Inflammatory macrophage (primary cell): Measurements from ENCODE around the gene STK32C.

ENCODE experiments used
- DNase-seq, 2 donors: peaks; one replicate each; pipeline ENCODE4 v3.0.0-alpha.2; 2020 to 2022

The STK32C gene

DNA sequence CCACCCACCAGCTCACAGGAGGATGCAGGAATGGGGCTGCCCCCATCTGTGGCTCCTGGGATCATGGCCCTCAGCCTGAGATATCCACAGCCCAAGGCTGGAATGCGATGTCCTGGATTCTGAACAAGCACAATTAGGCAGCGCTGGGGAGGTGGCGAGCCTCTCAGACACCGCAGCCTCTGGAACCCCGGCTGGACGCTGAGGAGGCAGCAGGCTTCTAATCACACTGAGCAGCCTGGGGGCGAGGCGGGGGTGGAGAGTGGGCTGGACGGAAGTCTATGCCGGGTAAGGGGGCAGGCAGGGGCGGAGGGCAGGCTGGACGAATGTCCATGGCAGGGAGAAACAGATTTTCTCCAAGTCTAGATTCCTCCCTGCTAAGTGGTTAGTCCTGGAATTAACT, 64.6 kb downstream of the STK32C start:
- DNase-seq, result no peak

GRCh38 chr10:132242103-132242840, 65.5 kb downstream of the STK32C start:
- no peak for DNase-seq

DNA sequence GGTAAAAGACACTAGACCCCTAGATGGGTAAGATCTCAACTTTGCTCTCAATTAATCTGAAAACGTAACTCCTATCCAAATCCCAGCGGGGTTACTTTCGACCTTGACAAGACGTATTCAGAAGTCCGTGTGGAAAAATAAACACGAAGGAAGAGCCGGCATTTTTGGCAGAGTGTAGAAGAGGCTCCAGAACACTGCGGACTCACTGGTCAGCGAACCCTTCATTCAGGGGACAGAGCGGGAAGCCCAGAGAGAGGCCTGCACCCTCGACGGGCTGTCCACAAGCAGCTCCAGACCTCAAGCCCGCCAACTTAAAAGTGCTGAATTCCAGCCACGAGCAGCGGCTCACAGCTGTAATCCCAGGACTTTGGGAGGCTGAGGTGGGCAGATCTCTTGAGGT, 66.3 kb downstream of the STK32C start:
- no peak for DNase-seq

DNA sequence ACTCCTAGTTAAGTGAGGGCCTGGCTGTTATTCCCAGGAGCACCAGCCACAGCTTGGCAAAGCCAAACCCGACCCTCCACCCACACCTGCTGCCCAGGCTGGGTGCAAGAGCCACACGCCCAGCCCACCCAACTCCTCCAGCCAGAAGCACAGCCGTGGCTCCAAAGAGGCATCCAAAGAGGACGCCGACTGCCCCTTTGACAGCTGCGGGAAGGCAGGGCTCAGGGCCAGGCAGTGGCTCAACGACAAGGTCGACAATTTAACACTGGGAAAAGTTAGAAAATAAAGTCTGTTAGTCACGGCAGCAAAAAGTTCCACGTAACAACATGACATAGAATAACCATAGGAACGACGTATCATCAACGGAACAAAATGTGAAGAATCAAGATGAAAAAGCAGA, 66.7 kb downstream of the STK32C start:
- no peak for DNase-seq

DNA sequence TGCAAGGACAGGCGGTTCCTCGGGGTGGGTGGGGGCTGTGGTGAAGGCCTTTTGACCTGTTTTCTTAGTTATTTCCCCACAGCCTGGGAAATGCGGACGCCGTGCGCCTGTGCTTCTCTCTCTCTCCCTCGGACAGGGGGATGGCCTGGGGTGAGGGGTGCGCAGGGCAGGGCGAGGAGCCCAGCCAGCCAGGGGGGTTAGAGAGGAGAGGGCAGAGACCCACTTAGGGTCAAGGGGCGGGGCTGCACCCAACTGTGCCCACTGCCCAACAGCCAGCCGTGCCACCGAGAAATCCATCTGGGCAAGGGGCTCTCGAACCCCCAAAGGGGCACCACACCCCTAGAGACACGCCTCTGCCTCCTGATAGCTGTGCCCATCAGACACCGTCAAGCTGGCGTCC, 67.2 kb downstream of the STK32C start:
- DNase-seq, result no peak

DNA sequence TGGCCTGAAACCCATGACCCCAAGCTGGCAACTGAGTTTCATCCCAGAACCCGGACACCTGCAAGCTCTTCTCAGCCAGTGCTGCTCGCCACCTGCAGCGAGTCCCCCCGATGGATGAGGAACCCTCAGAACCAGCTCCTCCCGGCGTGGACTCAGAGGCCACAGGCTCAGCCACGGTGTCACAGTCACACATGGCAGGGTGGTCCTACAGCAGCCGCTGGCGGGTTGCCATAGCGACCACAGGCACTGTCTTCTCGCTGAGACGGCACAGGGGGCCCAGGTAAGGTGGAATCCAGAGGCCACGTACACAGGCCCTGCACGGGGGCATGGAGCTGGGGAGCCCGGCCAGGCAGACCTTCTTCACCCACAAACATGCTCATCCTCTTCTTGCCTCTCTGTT, 67.6 kb downstream of the STK32C start:
- no peak for DNase-seq

- DNase-seq, result no peak
These were observed 68.4 kb downstream of the STK32C start for GRCh38 chr10:132239126-132240031.

DNA sequence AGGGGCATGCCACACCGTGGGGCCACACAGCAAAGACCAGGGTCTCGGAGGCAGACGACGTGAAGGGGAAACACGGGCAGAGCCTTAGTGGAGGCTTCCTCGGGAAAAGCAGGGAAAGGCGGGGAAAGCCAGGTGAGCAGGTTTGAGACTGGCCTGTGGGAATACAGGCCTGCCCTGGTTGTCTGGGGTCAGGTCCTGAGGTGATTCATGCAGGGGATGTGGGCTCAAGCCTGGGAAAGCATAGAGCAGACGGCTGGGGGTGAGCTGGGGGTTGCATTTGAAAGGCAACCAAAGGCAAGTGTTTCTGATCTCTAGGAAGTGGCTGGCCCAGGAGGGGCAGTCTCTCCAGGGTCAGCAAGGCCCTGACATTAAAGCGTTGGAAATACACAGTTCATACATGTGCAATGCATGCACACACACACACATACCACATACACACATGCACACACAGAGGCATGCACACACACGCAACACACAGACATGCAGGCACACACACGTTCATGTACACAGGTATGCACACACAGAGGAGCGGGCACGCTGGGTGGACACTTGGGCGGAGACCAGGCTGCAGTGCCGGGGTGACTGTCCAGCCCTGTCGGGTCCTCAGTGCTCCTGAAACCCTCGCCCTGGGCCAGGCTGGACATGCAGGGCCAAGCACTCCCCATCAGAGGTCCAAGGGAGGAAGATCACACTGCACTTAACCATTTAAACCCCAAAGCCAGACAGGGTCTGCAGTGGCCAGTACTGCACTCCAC, 69.2 kb downstream of the STK32C start:
- DNase-seq, result no peak

- peak in 1 of 2 donors; percentile 19 for DNase-seq
These were observed 69.9 kb downstream of the STK32C start for GRCh38 chr10:132237871-132238270.

DNA sequence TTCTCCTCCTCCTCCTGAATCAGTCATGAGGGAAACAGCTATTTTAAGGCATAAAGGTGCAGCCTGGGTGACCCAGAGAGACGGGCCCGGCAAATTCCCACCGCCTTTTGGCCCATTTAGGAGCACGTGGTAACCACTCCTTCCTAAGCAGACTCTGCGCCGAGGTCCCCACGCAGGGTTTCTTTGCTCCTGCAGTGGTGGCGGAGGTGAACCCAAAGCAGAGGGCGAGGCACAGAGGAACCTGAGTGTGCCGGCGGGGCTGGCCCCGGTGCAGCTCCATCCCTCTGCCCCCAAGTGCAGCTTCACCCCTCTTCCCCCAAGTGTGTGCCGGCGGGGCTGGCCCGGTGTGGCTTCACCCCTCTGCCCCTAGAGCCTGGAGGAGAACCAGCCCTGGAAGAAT, 70.4 kb downstream of the STK32C start:
- DNase-seq, result no peak

DNA sequence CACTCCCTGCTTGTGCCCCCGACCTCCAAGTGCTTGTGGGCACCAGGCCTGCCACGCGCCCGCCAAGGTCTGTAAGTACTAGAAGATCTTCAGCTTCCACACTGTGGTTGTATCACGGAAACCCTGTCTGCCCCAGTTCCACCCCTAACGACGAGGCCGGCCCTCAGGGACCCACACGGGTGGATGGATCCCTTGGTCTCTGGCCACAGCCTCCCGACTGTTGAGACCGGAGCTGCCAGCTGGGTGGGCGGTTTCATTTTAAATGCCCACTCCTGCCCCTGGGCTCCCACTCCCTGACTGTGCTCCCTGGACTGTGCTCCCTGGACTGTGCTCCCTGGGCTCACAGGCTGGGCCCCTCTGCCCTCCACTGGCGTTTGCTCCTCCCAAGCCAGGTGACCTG, 70.9 kb downstream of the STK32C start:
- no peak for DNase-seq

DNA sequence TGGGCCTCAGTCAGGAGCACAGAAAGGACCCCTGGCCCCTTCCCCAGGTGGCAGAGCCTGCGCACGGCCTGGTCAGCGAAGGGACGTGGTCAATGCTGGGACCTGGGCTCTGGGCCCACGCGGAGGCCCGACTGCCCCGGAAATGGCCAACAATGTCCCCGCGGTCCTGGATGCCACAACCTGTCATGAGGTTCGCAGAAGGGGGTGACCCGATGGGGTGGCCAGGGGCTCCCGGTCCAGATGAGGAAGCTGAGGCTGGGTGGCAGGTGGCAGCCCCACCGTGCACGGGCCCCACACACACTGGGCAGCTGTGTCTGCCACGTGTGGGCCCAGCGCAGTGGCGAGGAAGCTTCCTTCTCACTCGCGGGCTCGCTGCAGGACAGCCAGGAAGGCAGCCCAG, 71.6 kb downstream of the STK32C start:
- no peak for DNase-seq

DNA sequence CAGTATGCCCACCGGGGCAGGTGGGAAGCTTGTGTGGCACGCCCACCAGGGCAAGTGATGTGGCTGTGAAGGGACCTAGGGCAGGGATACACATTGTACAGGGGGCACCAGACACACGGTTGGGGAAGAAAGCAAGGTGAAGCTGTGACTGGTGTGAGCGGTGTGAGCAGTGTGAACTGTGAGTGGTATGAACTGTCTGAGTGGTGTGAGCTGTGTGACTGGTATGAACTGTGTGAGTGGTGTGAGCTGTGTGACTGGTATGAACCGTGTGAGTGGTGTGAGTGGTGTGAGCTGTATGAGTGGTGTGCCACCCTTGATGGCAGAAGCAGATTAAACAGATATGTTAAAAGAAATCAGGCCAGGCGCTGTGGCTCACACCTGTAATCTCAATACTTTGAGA, 72.9 kb downstream of the STK32C start:
- no peak for DNase-seq

DNA sequence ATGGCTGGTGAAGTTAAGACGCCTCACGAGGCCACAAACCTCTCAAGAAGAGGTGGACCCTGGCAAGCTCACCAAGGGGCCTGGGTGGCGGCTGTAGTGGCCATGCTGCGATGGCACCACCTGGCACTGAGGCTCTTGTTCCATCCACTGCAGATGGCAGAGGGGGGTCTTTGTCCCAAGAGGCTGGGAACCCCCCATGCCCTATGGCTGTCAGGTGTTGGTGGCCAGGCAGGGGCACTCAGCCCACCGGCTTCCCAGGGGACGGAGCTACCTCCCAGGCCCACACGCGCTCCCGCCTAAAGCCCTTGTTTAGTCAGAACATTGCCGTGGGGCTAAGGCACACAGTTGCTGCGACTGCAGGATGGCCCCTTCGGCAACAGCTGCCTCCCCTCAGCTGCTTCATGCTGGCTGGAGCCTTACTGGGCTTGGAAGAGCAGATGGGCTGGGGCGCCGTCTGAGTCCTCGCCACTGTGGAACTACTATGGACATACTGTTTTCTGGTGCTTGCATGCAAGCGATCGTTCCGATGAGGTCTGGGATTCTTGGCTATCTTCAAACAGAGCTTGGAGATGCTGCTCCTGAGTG, 74.2 kb downstream of the STK32C start:
- no peak for DNase-seq

DNA sequence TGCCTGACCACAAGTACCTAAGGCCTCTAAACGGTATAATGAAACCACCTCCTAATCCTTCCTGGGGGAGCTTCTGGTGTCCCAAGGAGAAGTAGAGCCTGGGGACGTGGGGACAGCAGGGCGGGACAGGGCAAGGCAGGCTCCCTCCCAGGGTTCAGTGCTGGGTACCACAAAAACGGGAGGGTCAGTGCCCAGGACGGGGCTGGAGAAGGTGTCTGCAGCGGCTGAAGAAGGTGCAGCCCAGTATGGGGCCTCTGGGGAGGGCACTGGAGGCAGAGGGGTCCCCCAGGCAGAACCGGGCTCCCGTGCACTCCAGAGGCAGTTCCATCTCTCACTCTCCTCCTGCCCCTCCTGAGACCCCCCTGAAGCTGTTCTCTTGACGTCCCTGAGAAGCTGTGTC, 74.8 kb downstream of the STK32C start:
- DNase-seq, result no peak

GRCh38 chr10:132232023-132232951, 75.5 kb downstream of the STK32C start:
- DNase-seq, result peak; percentile 78 to 89

DNA sequence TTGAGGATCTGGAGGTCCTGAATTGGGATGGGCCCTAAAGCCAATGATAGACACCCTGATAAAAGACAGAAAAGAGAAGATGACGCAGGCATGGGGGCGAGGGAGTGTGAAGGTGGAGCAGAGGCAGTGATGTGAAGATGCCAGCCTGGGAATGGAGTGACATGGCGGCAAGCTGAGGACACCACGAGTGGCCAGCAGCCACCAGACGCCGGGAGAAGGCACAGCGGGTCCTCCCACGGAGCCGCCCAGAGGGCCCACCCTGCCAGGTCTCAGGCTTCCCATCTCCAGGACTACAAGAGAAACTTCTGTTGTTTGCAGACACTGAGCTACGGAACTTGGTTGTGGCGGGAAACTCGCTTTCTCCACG, 76.1 kb downstream of the STK32C start:
- DNase-seq, result no peak

DNA sequence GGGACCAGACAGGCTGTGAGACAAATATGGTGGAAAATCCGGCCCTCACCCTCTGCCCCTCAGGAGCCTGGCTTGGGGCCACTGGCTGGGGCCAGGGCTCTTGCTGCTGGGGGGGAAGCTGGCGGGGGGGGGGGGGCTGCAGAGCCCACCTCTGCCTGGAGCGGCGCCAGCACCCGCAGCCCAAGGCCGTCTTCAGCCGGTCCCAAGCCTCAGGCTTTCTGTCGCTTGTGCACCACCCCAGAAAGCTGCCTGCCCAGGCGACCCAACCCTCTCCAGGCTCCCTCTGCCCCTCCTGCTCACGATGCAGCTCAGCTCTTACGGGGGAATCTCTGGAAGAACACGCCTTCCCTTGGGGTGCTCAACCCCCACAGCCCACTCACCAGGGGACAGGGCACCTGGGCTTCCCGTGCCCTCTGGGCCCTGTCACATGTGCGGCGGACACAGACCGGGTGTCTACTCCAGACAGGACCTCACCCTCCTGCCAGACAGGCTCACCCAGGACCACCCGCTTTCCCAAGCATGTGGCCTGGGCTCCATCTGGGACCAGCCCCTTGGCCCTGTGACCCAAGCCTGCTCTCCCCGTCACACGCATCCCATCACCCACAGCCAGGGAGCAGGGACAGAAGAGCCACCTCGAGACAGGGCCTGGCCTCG, 77.1 kb downstream of the STK32C start:
- DNase-seq, result no peak

GRCh38 chr10:132229834-132230556, 77.8 kb downstream of the STK32C start:
- peak; percentile 37 to 56 for DNase-seq

DNA sequence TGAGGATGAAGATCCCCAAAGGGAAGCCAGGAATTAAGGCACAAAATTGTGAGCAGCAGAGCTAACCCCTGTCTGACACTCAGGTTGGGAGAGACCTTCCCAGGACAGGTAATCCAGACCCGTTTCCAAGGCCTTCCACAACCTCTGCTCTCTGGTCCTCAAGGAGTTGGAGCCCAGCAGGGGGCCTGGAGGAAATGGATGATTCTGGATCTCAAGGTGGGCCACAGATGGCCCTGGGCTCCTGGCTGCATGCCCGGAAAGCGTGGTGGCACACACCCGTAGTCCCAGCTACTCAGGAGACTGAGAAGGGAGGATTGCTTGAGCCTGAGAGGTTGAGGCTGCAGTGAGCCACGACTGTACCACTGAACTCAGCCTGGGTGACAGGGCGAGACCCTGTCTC, 78.7 kb downstream of the STK32C start:
- DNase-seq, result no peak

DNA sequence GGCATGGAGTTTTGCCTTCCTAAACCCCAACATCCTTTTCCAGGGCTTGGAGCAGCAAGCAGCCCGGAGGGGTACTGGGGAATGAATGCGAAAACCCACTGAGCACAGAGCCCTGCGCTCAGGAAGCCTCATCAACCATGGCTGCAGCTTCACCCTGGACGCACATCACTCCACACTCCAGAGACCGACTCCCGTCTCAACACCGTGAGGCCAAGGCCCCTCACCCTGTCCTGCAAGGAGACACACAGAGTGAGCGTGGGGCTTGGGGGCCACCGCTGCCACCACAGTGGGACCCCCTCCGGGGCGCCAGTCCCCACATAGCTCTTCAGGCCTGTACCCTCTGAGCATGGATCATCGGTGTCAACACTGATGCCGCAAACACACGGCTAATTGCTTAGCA, 79.1 kb downstream of the STK32C start:
- no peak for DNase-seq
